MCF 10A (cell line): ENCODE measurements around the gene PLEK2. TPM values are rescaled to one million over a fixed set of nuclear protein-coding genes. Genes with fewer than 3 reads are reported as not detected.

ENCODE experiments used
- BruUV-seq: library from RNA; stranded (reverse); fragments of 400-500 nt; replicated peaks from 2 replicates; lab custom pipeline; 2021; lab: Mats Ljungman, UMichigan
- CTCF ChIA-PET: fragments of 300-600 bp; sonication (Branson Sonifier 250); formaldehyde crosslinking; extraction: SDS; loops from one replicate; lab custom pipeline; 2021; ENCODE audit warnings: antibody characterized with exemption, inconsistent platforms; lab: Yijun Ruan, JAX
- POLR2A ChIA-PET: fragments of 300-600, 350-650 bp; sonication (Branson Sonifier 250); formaldehyde crosslinking; extraction: SDS; loops from one replicate; lab custom pipeline; 2020; ENCODE audit warnings: antibody characterized with exemption, inconsistent platforms; lab: Yijun Ruan, JAX
- DNase-seq: peaks from one replicate; pipeline ENCODE4 v3.0.0-alpha.2; 2018; ENCODE audit not compliant: unreplicated experiment
- H3K27ac Mint-ChIP-seq: one replicate; pipeline ENCODE4 v1.8.0; 2022; ENCODE audit warnings: mild to moderate bottlenecking, low read depth, mixed read lengths; ENCODE audit not compliant: unreplicated experiment
- H3K27me3 Mint-ChIP-seq: one replicate; pipeline ENCODE4 v1.8.0; 2022; ENCODE audit warnings: mixed read lengths; ENCODE audit not compliant: insufficient read depth, unreplicated experiment
- H3K36me3 Mint-ChIP-seq: one replicate; pipeline ENCODE4 v1.8.0; 2022; ENCODE audit warnings: mild to moderate bottlenecking, moderate library complexity, mixed read lengths; ENCODE audit not compliant: insufficient read depth, unreplicated experiment
- H3K4me1 Mint-ChIP-seq: one replicate; pipeline ENCODE4 v1.8.0; 2022; ENCODE audit warnings: mixed read lengths; ENCODE audit not compliant: insufficient read depth, unreplicated experiment
- H3K4me3 Mint-ChIP-seq: one replicate; pipeline ENCODE4 v1.8.0; 2022; ENCODE audit warnings: mild to moderate bottlenecking, moderate library complexity, mixed read lengths; ENCODE audit not compliant: unreplicated experiment
- H3K9me3 Mint-ChIP-seq: one replicate; pipeline ENCODE4 v1.8.0; 2022; ENCODE audit warnings: mixed read lengths; ENCODE audit not compliant: unreplicated experiment
- CTCF ChIP-seq: fragments of 200-600 bp; IDR thresholded peaks from one replicate; pipeline ENCODE4 v1.8.0; 2022; ENCODE audit warnings: antibody characterized with exemption, mild to moderate bottlenecking; ENCODE audit not compliant: unreplicated experiment
- intact Hi-C: fragments of 100-400 bp; cut with micrococcal nuclease; formaldehyde crosslinking; loops from 2 replicates; pipeline ENCODE4 v1.14.1; 2022
- total RNA-seq: library from RNA; stranded (reverse); gene quantifications from 2 replicates; pipeline ENCODE4 v1.2.3, GENCODE V29; 2022

The PLEK2 gene
- total RNA-seq, 1 experiment from 2014 or later, result 39.9 TPM

DNA sequence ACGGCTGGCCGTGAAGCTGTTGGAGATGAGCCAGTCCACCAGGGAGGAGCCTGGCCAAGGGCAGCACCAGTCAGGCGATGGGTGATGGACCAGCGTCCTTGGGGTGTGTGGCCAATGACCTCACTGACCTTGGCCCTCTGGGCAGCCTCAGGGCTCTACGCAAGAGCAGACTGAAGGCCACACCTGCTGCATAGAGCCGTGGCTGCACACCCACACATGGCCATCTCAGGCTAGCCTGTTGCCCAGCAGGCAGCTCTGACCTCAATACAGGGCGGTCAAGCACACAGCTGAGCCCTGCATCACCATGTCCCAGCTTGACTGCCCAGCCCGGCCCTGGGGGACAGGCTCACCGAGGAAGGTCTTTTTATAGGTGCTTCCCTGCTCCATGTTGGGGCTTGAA is 19.2 kb downstream of the PLEK2 start:
- POLR2A ChIA-PET, result no interaction called here

DNA sequence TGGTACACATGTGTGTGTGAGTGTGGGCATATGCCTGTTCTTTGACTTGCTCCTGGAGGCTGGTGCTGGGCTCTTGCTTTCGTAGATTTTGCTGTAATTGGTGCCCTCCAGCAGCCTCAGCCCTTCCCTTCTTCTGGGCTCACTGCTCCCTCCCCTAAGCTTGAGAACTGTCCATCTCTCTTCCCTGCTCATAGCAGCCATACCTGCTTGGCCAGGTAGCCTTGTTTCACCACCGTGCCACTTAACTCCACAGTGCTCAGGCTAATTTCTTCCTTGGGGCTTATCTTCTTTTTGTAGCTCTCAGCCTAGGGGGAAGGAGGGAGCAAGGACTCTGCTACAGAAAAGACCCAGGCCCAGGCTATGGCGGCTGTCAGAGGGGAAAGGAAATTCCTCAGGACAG is 19.8 kb downstream of the PLEK2 start:
- Mint-ChIP-seq H3K27ac (no peak overlapping the region), H3K9me3 (no peaks in the 10 kb centered on the region), H3K4me1 (no peaks in the 10 kb centered on the region), H3K27me3 (no peaks in the 10 kb centered on the region), H3K4me3 (no peak overlapping the region), H3K36me3 (peaks cover 8% of the 10 kb centered on the region)
- ChIA-PET POLR2A (no interaction called here), CTCF (interaction anchor here (0.6 to 1.1 kb wide), 2 partner anchors 27 to 1058 kb away, joined by 3 to 6 read pairs; no protein-coding TSS in a partner anchor)
- no TSS peak for BruUV-seq
- DNase-seq, result no peak
- no peak for TF ChIP-seq CTCF
- intact Hi-C loops, result no loop called here

More for the DNA sequence above, 19.2 kb downstream of the PLEK2 start:
- Mint-ChIP-seq H3K27ac (no peak overlapping the region), H3K36me3 (peaks cover 6% of the 10 kb centered on the region), H3K4me3 (no peak overlapping the region), H3K27me3 (no peaks in the 10 kb centered on the region), H3K9me3 (no peaks in the 10 kb centered on the region), H3K4me1 (no peaks in the 10 kb centered on the region)
- TF ChIP-seq CTCF, result no peak
- DNase-seq, result no peak
- CTCF ChIA-PET, result interaction anchor here (1.1 kb wide), 1 partner anchor 26 kb away, joined by 3 read pairs; no protein-coding TSS in a partner anchor
- no TSS peak for BruUV-seq
- intact Hi-C loops, result no loop called here

DNA sequence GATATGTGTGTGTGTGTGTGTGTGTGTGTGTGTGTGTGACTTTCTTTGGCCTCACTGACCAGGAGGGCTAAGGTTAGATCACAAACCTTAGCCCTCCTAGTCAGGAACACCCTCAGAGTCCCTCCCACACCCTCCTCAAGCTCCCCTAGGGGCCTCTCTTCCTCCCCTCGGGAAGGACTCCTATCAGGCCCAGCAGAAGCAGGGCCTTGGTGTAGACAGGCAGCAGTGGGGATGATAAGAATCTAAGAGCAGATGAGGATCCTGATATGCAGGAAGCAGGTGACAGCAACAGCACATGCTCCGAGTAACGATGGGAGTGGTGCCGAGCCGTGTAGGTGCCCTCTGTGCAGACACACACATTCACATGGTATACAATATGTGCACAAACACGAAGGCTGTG is 20.7 kb downstream of the PLEK2 start:
- Mint-ChIP-seq H3K27me3 (no peaks in the 10 kb centered on the region), H3K27ac (no peak overlapping the region), H3K9me3 (no peaks in the 10 kb centered on the region), H3K36me3 (peaks cover 17% of the 10 kb centered on the region), H3K4me1 (no peaks in the 10 kb centered on the region), H3K4me3 (no peak overlapping the region)
- no peak for DNase-seq
- BruUV-seq, result no TSS peak
- ChIA-PET POLR2A (interaction anchor here (0.7 to 1.6 kb wide), 3 partner anchors 21 to 398 kb away, joined by 3 to 4 read pairs (median 3); partner anchors contain the start of genes ATP6V1D and EIF2S1), CTCF (interaction anchor here (0.9 kb wide), 1 partner anchor 31 kb away, joined by 3 read pairs; the partner anchor contains the start of genes ATP6V1D and EIF2S1)
- no peak for TF ChIP-seq CTCF
- intact Hi-C loops, result no loop called here

- Mint-ChIP-seq H3K4me1 (no peaks in the 10 kb centered on the region), H3K9me3 (no peaks in the 10 kb centered on the region), H3K27ac (no peak overlapping the region), H3K36me3 (peaks cover 29% of the 10 kb centered on the region), H3K4me3 (no peak overlapping the region), H3K27me3 (no peaks in the 10 kb centered on the region)
- intact Hi-C loops, result no loop called here
- no peak for TF ChIP-seq CTCF
- BruUV-seq, result no TSS peak
- POLR2A ChIA-PET, result interaction anchor here (0.6 to 1.6 kb wide), 2 partner anchors 30 to 465 kb away, joined by 3 to 4 read pairs; partner anchors contain the start of genes ATP6V1D and EIF2S1
- no peak for DNase-seq
- CTCF ChIA-PET, result no interaction called here
These were observed 22.0 kb downstream of the PLEK2 start for GRCh38 chr14:67389811-67390534.
